Stomach smooth muscle (tissue), 2 donors: ENCODE results near the gene NRF1.
A peak's percentile ranks its signal among the peaks of the same experiment; 100 is the strongest.

Source experiments
- H3K27ac ChIP-seq: one replicate; pipeline ENCODE4 v1.7.0; 2013; ENCODE audit warnings: mild to moderate bottlenecking, low read length, inconsistent platforms
- H3K27me3 ChIP-seq, 2 donors: one replicate each; pipeline ENCODE4 v1.7.0; 2013; ENCODE audit warnings: low read length in 2 of 2; ENCODE audit not compliant: insufficient read depth in 2 of 2, control insufficient read depth in 1 of 2
- H3K36me3 ChIP-seq, 2 donors: one replicate each; pipeline ENCODE4 v1.7.0; 2013; ENCODE audit warnings: low read length in 2 of 2; ENCODE audit not compliant: control insufficient read depth in 2 of 2, insufficient read depth in 2 of 2
- H3K4me1 ChIP-seq: one replicate; pipeline ENCODE4 v1.7.0; 2013; ENCODE audit warnings: low read length; ENCODE audit not compliant: control insufficient read depth, insufficient read depth
- H3K4me3 ChIP-seq, 2 donors: one replicate each; pipeline ENCODE4 v1.7.0; 2013; ENCODE audit warnings: low read length in 2 of 2
- H3K9ac ChIP-seq, 2 donors: one replicate each; pipeline ENCODE4 v1.7.0; 2013; ENCODE audit warnings: low read length in 2 of 2, mild to moderate bottlenecking in 1 of 2
- H3K9me3 ChIP-seq, 2 donors: one replicate each; pipeline ENCODE4 v1.7.0; 2013; ENCODE audit warnings: low read length in 2 of 2; ENCODE audit not compliant: control insufficient read depth in 2 of 2
- donor health status: healthy.
- donor health status: Pancreatic carcinoma.

NRF1 gene

DNA sequence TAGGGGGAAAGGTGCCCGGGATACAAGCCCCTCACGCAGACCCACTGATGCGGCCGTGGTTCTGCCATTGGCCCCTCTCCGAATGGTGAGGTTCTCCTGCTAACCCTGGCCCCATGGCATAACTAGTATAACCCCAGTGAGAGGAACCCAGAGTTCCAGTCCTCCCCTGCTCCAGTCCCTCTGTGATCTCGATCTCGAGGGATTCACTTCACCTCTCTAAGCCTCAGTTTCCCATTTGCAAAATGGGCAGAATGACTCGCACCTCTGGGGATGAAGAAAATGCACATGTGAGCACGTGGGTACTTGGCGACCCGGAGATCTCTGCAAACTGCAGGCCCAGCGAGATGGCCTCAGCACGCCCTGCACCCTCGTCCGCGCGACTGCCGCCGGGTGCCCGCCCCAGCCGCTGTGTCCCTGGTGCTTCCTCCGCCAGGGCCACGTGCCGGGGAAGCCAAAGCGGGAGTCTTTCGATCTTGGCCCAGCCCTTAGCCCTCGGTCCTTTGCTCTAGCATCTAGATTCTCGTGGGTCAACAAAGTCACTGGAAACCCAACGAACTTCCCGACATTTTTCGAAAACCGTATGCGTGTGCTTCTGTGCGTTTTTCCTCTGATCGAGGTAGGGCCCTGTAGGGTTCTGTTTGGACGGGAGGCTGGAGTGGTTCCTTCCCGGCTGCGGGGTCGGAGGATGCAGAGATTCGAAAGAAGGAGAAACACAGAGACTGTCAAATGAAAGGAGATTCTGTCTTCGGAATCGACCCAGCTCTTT, 171.5 kb downstream of the NRF1 start:
- H3K9ac ChIP-seq: no peak overlapping the region
- H3K27me3 ChIP-seq: peaks cover 72 to 89% of the 10 kb centered on the region in 2 donors
- H3K36me3 ChIP-seq: no peaks in the 10 kb centered on the region
- H3K9me3 ChIP-seq: no peaks in the 10 kb centered on the region
- no peak overlapping the region for H3K27ac ChIP-seq
- H3K4me3 ChIP-seq: peak overlapping the region in 1 of 2 donors; percentile 22
- peaks cover 50% of the 10 kb centered on the region for H3K4me1 ChIP-seq

DNA sequence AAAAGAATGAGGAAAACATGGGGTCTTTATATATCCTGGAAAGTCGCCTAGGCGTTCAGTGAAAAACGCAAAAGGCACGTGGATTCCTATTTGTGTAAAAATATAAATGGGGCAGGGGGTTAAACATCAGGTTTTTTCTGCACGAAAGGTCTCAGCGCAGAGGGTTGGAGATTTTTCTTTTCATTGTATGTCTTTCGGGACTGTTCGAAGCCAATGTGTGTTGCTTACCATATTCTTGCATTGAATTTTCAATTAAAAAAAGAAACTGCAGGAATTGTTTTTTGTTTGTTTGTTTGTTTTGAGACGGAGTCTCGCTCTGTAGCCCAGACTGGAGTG, 172.0 kb downstream of the NRF1 start:
- peaks cover 67 to 84% of the 10 kb centered on the region in 2 donors for H3K27me3 ChIP-seq
- H3K4me3 ChIP-seq: peak overlapping the region in 1 of 2 donors; percentile 22
- H3K9me3 ChIP-seq: no peaks in the 10 kb centered on the region
- peaks cover 47% of the 10 kb centered on the region for H3K4me1 ChIP-seq
- H3K9ac ChIP-seq: no peak overlapping the region
- H3K27ac ChIP-seq: no peak overlapping the region
- H3K36me3 ChIP-seq: no peaks in the 10 kb centered on the region

DNA sequence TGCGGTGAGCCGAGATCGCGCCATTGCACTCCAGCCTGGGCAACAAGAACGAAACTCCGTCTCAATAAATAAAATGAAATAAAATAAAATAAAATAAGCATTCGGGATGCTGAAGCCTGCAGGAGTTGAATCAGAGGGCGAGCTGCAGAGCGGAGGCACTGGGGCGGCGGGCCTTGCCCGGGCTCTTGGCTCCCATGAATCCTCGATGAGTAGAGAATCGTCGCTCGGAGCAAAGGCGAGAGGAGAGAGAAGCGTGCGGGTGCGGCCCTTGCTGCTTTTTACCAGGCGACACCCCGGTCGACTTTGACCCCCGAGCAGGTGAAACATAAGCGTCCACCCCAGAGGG, 172.9 kb downstream of the NRF1 start:
- Histone ChIP-seq H3K4me3 (peak overlapping the region in 1 of 2 donors; percentile 15), H3K9me3 (no peaks in the 10 kb centered on the region), H3K4me1 (peaks cover 39% of the 10 kb centered on the region), H3K9ac (no peak overlapping the region), H3K27me3 (peaks cover 60 to 75% of the 10 kb centered on the region in 2 donors), H3K36me3 (no peaks in the 10 kb centered on the region), H3K27ac (no peak overlapping the region)

DNA sequence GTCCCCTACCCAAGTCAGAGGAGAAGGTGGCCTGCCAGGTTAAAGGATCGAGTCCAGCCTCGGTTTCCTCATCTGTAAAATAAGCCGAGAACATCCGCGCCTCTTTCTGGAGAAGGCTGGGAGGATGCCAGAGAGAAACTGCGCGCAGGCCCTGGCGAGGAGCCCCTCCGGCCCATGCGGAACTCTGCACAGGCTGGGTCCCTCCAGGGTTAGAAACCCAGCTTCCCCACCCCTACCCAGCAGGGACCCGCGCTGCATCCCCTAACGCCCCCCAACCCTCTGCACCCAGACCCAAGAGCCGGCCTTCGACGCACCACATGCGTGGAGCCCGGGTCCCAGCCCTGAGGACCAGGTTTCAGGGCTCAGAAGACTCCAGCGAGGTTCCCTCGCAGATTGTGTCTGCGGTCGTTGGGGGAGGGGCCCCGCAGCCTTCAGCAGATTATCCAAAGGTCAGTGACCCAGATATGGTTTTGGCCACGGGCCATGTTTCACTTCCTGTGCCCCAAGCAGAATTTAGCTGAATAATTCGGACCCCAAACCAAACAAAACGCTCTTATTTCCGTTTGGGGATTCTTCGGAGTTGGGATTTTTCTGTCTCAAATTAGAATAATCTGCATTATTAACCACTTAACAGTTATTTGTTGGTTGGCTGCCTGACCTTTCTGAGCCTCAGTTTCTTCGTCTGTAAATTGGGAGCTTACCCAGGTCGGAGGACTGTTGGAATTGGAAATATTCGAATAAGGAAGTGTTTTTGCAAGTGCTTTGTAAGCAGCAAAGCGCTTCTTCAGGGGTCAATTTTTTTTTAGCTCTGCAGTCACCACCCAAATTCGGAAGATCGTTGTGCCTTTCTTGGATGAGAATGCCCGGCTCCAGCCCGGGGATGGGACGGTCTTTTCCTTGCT, 173.5 kb downstream of the NRF1 start:
- Histone ChIP-seq H3K9ac (no peak overlapping the region), H3K4me3 (peak overlapping the region in 1 of 2 donors; percentile 15), H3K36me3 (no peaks in the 10 kb centered on the region), H3K27ac (no peak overlapping the region), H3K9me3 (no peaks in the 10 kb centered on the region), H3K27me3 (peaks cover 60 to 70% of the 10 kb centered on the region in 2 donors), H3K4me1 (peaks cover 32% of the 10 kb centered on the region)

DNA sequence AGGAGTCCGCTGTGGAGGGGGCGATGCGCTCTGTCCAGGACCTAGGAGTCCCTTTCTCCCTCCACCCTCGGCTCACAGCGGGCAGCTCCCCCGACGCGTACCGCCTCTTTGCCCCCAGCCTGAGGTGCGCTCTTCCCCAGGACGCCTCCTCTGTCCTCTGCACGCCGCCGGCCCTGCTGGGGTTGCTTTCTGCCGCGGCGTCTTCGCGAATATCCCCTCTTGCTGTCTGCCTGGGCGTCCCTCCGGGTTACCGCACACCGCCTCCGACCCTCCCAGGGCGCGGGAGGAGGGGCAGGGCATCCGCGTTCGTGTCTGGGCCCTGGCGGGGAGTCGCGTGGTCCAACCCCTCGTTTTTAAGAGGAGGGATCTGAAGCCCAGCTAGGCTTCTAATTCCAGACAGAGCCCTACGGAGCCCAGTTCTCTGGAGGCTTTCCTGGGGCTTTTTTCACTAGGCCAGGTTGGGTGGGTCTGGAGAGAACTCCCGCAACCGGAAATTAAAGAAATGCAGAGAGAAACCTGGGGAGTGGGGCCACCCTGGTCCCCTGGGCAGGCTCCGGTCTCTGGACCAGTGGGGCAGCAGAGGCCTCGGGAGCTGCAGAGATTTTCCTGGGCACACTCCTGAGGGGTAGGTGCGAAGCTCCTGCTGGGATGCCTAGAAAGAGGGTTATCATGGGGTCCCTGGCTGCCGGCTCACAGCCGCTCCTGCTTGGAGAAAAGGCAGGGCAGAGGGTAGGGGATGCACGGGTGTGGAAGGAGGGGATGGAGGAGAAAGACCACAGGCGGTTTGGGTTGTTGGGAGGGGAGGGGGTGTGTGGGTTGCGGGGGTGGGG, 174.4 kb downstream of the NRF1 start:
- no peaks in the 10 kb centered on the region for H3K36me3 ChIP-seq
- no peak overlapping the region for H3K27ac ChIP-seq
- H3K9ac ChIP-seq: no peak overlapping the region
- peaks cover 60 to 62% of the 10 kb centered on the region in 2 donors for H3K27me3 ChIP-seq
- no peak overlapping the region for H3K4me3 ChIP-seq
- peaks cover 27% of the 10 kb centered on the region for H3K4me1 ChIP-seq
- no peaks in the 10 kb centered on the region for H3K9me3 ChIP-seq

DNA sequence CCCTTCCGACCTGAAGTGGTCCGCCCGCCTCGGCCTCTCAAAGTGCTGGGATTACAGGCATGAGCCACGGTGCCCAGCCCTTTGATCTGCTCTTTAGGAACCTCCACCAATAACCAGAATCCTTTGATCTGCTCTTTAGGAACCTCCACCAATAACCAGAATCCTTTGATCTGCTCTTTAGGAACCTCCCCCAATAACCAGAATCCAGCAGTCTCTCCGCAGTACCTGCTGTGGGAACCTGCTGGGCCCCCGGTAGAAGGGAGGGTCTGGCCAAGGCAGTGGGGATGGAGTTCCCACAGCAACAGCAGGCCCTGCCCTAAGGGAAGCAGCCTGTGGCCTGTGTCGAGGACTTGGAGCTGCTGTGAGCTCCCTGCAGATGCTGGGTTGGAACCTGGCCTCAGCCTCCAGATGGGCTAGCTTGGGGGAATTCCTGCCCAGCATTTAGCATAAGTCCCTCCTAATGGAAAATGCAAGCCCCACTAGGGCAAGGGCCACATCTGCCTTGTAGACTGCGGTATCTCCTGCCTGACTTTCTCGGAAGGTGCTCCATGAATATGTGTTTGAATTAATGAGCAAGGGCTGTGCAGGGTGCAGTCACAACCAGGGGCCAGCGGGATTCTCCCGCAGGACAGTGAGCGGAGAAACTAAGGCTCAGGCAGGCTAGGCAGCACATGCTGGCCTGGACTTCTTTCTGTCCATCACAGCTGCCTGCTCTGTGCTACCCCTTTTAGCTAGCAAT, 175.5 kb downstream of the NRF1 start:
- Histone ChIP-seq H3K27ac (no peak overlapping the region), H3K4me1 (peaks cover 19% of the 10 kb centered on the region), H3K27me3 (peaks cover 51 to 54% of the 10 kb centered on the region in 2 donors), H3K9ac (no peak overlapping the region), H3K4me3 (no peak overlapping the region), H3K9me3 (no peaks in the 10 kb centered on the region), H3K36me3 (no peaks in the 10 kb centered on the region)

DNA sequence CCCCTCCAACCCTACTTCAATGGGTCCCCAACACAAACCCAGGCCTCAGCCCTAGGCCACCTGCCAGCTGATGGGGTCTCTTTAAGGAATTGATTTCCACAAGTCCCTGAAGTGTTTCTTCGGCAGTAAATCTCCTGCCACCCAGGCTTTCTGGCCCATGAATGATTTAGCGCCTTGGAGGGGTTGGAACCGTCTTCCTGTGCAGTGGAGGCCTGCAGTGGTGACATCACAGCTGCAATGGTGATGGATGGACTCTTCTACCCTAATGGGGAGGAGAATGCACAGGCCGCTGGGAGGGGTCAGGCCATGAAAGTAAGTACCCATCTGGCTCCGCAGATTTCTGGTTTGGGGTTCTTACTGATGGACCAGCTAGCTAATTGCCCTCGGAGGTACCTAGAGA, 177.5 kb downstream of the NRF1 start:
- Histone ChIP-seq H3K4me1 (peaks cover 7% of the 10 kb centered on the region), H3K4me3 (no peak overlapping the region), H3K36me3 (no peaks in the 10 kb centered on the region), H3K27ac (no peak overlapping the region), H3K9ac (no peak overlapping the region), H3K9me3 (no peaks in the 10 kb centered on the region), H3K27me3 (peaks cover 31 to 36% of the 10 kb centered on the region in 2 donors)

DNA sequence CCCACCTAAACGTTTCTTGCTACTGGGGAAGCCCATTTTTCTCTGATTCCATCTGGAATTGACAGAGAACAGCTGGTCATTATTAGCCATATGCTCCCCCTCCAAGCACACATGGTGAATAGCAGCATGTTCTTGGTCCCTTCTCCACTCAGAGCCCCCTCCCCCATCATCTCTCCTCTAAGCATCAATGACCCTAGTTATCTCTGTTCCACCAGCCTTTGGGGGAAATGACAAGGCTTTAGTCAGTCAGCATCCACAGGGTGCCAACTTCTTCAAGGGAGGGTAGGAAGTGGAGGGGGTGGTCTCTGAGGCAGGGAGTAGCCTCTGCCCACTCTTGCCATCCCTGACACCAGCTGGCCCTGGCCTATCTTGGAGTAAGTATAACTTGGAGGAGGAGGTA, 178.1 kb downstream of the NRF1 start:
- Histone ChIP-seq H3K27me3 (peaks cover 25 to 30% of the 10 kb centered on the region in 2 donors), H3K27ac (no peak overlapping the region), H3K36me3 (no peaks in the 10 kb centered on the region), H3K9ac (no peak overlapping the region), H3K9me3 (no peaks in the 10 kb centered on the region), H3K4me1 (peaks cover 7% of the 10 kb centered on the region), H3K4me3 (no peak overlapping the region)

DNA sequence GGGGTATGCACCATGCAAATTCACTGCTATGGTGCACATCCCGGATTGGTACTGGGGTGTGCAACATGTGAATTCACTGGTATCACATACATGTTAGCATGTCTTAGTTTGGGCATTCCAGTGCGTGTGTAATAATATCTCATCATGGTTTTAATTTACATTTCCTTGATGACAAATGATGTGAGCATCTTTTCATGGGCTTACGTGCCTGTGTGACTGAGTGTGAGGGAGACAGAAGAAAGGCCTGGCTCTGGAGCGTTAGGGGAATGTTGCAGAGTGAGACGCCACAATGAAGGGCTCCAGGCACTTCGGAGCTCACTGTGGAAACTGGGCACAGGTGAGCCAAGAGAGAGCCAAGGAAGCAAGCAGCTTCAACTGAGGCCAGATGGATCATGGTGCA, 178.6 kb downstream of the NRF1 start:
- Histone ChIP-seq H3K9me3 (no peaks in the 10 kb centered on the region), H3K27me3 (peaks cover 20 to 25% of the 10 kb centered on the region in 2 donors), H3K4me1 (peaks cover 4% of the 10 kb centered on the region), H3K9ac (no peak overlapping the region), H3K36me3 (no peaks in the 10 kb centered on the region), H3K4me3 (no peak overlapping the region), H3K27ac (no peak overlapping the region)

DNA sequence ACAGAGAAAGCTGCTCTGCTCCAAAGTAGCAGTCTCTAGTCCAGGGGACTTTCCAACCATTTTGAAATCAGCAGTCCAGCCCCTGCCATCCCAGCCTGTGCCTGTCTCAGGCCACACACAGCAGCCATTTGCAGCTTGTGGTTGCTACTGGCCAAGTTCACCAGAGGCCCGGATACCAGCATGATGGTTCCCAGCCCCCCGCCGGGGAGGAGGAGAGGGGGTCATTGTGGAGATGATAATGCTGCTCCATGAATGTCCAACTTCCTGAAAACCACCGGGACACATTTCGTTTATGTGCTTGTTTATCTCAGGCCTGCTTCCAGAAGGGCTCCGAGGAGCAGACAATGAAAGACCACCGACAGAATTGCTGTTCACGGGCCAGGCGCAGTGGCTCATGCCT, 181.2 kb downstream of the NRF1 start:
- no peaks in the 10 kb centered on the region for H3K9me3 ChIP-seq
- no peaks in the 10 kb centered on the region for H3K4me1 ChIP-seq
- no peaks in the 10 kb centered on the region for H3K36me3 ChIP-seq
- no peak overlapping the region for H3K27ac ChIP-seq
- peaks cover 0 to 5% of the 10 kb centered on the region in 2 donors for H3K27me3 ChIP-seq
- H3K9ac ChIP-seq: no peak overlapping the region
- no peak overlapping the region for H3K4me3 ChIP-seq
